Gastrocnemius medialis (tissue), 4 donors: ENCODE results near the gene MAML1. TPM values are rescaled to one million over a fixed set of nuclear protein-coding genes. Genes with fewer than 3 reads are reported as not detected.
A peak's percentile ranks its signal among the peaks of the same experiment; 100 is the strongest.

Source experiments
- ATAC-seq, 2 donors: fragments of 150-250 bp; one replicate each; pipeline ENCODE4 v1.9.1; 2016
- DNase-seq, 2 donors: peaks; one replicate each; pipeline ENCODE4 v3.0.0-alpha.2; 2019
- H3K27ac ChIP-seq, 4 donors: fragments of 200-600 bp; sonication (generic); 1 replicate in 1 of 4; 2 replicates in 3 of 4; pipeline ENCODE4 v1.5.1; 2016 to 2018; ENCODE audit warnings: mild to moderate bottlenecking in 2 of 4, moderate library complexity in 1 of 4
- H3K27me3 ChIP-seq, 3 donors: fragments of 200-600 bp; sonication (generic) in 2 of 3; 1 replicate in 1 of 3; 2 replicates in 2 of 3; pipeline versions ENCODE4 v1.5.1 to v1.6.0; 2016 to 2019; ENCODE audit warnings: mild to moderate bottlenecking in 1 of 3, moderate library complexity in 1 of 3
- H3K36me3 ChIP-seq, 2 donors: fragments of 200-600 bp; sonication (generic) in 1 of 2; one replicate each; pipeline ENCODE4 v1.5.1; 2017 to 2018
- H3K4me1 ChIP-seq, 2 donors: fragments of 200-600 bp; sonication (generic) in 1 of 2; one replicate each; pipeline ENCODE4 v1.5.1; 2016 to 2017; ENCODE audit warnings: mild to moderate bottlenecking in 2 of 2
- H3K4me3 ChIP-seq, 4 donors: fragments of 200-600 bp; sonication (generic) in 3 of 4; 1 replicate in 1 of 4; 2 replicates in 3 of 4; pipeline ENCODE4 v1.5.1; 2016 to 2019; ENCODE audit warnings: mild to moderate bottlenecking in 2 of 4
- H3K9me3 ChIP-seq, 3 donors: fragments of 200-600 bp; sonication (generic) in 2 of 3; 1 replicate in 1 of 3; 2 replicates in 2 of 3; pipeline ENCODE4 v1.5.1; 2016 to 2019
- POLR2A ChIP-seq, 2 donors: fragments of 450-650 bp; IDR thresholded peaks; one replicate each; pipeline ENCODE4 v1.6.1; 2017; ENCODE audit warnings: antibody characterized with exemption in 2 of 2, mild to moderate bottlenecking in 2 of 2, moderate library complexity in 2 of 2
- in situ Hi-C, 4 donors: fragments of 200-750 bp; cut with MboI; loops; one replicate each; pipeline versions ENCODE4 v1.15.0 to v1.8.0; 2017; ENCODE audit warnings: low sequenced_read_pairs in 4 of 4
- intact Hi-C: fragments of 100-400 bp; cut with DNase I; formaldehyde crosslinking; loops from one replicate; pipeline ENCODE4 v1.15.1; 2023; ENCODE audit warnings: low total_unique reads
- microRNA counts, 2 donors: library from miRNA; unstranded; fragments of <30 nt; microRNA quantifications; one replicate each; lab custom pipeline; 2016
- microRNA-seq, 2 donors: library from miRNA; unstranded; fragments of <30 nt; microRNA quantifications; one replicate each; pipeline ENCODE4, GENCODE V29; 2016; ENCODE audit warnings: borderline replicate concordance in 2 of 2
- total RNA-seq, 4 donors: library from RNA; depleted of rRNA; stranded (reverse); fragments of >200 nt; gene quantifications; one replicate each; pipeline versions ENCODE4 v1.1.0 to v1.2.3, GENCODE V29; 2016
- TF ChIP-seq, protein P1 (sequence below), 5 experiments: fragments of 450-650 bp in 3 of 5; fragments of 200-600 bp in 2 of 5; sonication (generic) in 2 of 5; IDR thresholded peaks in 4 of 5; conservative IDR thresholded peaks in 1 of 5; 1 replicate in 4 of 5; 2 replicates in 1 of 5; pipeline ENCODE4 v1.5.1; 2016 to 2019; ENCODE audit warnings: antibody characterized with exemption in 5 of 5, mild to moderate bottlenecking in 3 of 5, moderate library complexity in 3 of 5

The MAML1 gene
- total RNA-seq, 4 donors from 2014 or later = 14.4 to 16.3 (median 15.1) TPM

DNA sequence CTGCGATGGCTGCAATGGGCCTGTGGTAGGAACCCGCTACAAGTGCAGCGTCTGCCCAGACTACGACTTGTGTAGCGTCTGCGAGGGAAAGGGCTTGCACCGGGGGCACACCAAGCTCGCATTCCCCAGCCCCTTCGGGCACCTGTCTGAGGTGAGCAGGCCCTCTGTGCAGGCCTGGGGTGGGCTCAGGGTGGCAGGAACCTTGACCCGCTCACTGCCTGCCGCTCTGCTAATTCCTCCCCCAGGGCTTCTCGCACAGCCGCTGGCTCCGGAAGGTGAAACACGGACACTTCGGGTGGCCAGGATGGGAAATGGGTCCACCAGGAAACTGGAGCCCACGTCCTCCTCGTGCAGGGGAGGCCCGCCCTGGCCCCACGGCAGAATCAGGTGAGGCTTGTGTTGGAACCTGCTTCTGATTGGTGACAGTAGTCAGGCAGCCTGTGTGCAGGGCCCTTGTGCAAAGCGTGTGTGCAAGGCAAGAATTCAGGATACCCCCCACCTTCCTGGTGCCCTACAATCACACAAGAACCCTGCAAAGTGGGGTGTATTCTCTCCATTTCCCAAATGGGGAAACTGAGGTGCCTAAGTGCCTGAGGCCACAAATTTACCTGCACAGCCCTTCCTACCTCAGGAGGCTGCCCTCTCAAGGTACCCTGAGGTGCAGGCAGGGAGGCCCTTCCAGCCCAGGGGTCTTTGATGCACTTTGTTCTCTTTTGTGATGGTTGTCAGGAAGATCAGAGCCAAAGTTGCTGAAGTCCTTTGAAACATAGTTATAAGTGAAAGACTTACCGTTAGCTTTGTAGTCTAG is 91.5 kb downstream of the MAML1 start:
- intact Hi-C loops (no loop called here), in situ Hi-C loops (no loop called here)
- H3K9me3 ChIP-seq = no peaks in the 10 kb centered on the region
- no peak for TF ChIP-seq POLR2A (IDR thresholded peaks at IDR 0.05)
- TF ChIP-seq, protein P1, sequence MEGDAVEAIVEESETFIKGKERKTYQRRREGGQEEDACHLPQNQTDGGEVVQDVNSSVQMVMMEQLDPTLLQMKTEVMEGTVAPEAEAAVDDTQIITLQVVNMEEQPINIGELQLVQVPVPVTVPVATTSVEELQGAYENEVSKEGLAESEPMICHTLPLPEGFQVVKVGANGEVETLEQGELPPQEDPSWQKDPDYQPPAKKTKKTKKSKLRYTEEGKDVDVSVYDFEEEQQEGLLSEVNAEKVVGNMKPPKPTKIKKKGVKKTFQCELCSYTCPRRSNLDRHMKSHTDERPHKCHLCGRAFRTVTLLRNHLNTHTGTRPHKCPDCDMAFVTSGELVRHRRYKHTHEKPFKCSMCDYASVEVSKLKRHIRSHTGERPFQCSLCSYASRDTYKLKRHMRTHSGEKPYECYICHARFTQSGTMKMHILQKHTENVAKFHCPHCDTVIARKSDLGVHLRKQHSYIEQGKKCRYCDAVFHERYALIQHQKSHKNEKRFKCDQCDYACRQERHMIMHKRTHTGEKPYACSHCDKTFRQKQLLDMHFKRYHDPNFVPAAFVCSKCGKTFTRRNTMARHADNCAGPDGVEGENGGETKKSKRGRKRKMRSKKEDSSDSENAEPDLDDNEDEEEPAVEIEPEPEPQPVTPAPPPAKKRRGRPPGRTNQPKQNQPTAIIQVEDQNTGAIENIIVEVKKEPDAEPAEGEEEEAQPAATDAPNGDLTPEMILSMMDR (IDR thresholded peaks at IDR 0.05 in 4 of 5, conservative IDR thresholded peaks at IDR 0.05 in 1 of 5) = no peak
- peak overlapping the region in 3 of 4 donors; percentile 18 to 90 (median 89) for H3K4me3 ChIP-seq
- H3K36me3 ChIP-seq = peaks cover 10 to 72% of the 10 kb centered on the region in 2 donors
- H3K4me1 ChIP-seq = peaks cover 62 to 67% of the 10 kb centered on the region in 2 donors
- DNase-seq (no peak), ATAC-seq (no peak)
- no peaks in the 10 kb centered on the region for H3K27me3 ChIP-seq
- H3K27ac ChIP-seq = peak overlapping the region; percentile 95 to 100 (median 99)

DNA sequence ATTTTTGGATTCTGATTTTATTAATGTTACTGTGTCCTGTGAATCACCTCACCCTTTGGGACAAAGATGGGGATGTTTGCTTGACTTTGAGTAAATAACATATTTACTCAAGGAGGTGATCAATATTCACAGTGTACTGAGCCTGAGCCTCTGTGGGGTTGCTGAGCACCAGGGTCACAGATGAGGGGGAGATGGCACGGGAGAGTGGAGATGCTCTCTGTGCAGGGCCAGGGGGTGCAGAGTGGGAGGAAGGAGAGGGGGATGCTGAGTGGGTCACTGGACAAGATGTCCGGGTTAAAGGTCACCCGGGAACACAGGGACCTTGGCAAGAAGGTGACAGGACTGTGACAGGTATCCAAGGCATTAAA is 92.1 kb downstream of the MAML1 start:
- no peak for TF ChIP-seq POLR2A (IDR thresholded peaks at IDR 0.05)
- TF ChIP-seq, protein P1 (IDR thresholded peaks at IDR 0.05 in 4 of 5, conservative IDR thresholded peaks at IDR 0.05 in 1 of 5) = no peak
- Histone ChIP-seq H3K27me3 (no peaks in the 10 kb centered on the region), H3K27ac (peak overlapping the region in 3 of 4 donors; percentile 95 to 100 (median 98)), H3K4me1 (peaks cover 58 to 63% of the 10 kb centered on the region in 2 donors), H3K9me3 (no peaks in the 10 kb centered on the region), H3K4me3 (no peak overlapping the region), H3K36me3 (peaks cover 11 to 78% of the 10 kb centered on the region in 2 donors)
- DNase-seq (no peak), ATAC-seq (no peak)
- in situ Hi-C loops (no loop called here), intact Hi-C loops (no loop called here)

DNA sequence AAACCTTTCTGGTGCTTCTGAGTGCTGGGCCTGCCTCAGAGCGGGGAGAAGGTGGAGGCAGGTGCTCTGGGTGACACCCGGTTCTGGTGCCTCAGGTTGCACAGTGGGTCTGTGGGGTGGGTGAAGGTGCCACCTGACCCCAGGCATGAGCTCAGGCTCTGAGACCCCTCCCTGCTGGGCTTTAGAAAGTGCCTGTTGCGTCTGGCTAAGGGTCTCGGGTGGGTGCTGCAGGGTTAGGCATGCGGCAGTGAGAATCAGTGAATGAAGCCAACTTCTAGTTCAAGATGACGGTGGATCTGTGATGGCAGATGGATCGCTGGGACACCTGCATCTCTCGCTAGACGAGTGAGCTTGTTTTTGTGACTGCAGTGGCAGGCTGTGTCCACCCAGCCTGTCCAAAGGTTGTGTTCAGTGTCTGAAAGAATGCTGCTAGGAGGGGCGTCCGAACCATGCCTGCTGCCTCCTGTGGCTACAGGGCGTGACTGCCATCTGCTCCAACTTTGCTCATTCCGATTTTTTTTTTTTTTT is 93.1 kb downstream of the MAML1 start:
- Histone ChIP-seq H3K36me3 (peaks cover 11 to 88% of the 10 kb centered on the region in 2 donors), H3K9me3 (no peaks in the 10 kb centered on the region), H3K27me3 (no peaks in the 10 kb centered on the region), H3K27ac (peak overlapping the region in 3 of 4 donors; percentile 12 to 100 (median 53)), H3K4me3 (no peak overlapping the region), H3K4me1 (peaks cover 56 to 60% of the 10 kb centered on the region in 2 donors)
- no peak for TF ChIP-seq POLR2A (IDR thresholded peaks at IDR 0.05)
- TF ChIP-seq, protein P1 (IDR thresholded peaks at IDR 0.05 in 4 of 5, conservative IDR thresholded peaks at IDR 0.05 in 1 of 5) = no peak
- intact Hi-C loops (no loop called here), in situ Hi-C loops (no loop called here)
- no peak for ATAC-seq
- no peak for DNase-seq

MicroRNA genes within 50 kb of the gene (microRNA counts, 767-probe panel; counts per million panel counts)
- microRNA hsa-miR-1229 (lab: Ali Mortazavi, UCI) = 356 to 448 counts per million in 2 donors

Small RNAs within 50 kb of the gene (microRNA-seq; reads per million reads assigned to microRNA genes)
- 0 to 0.85 reads per million in 2 donors for gene MIR1229

Other genes with a start within 250 kb of the MAML1 start
- 10 to 100 TPM; 19.6 to 36.3 (median 26.0) TPM for gene RUFY1, start 182.3 kb upstream of the MAML1 start, total RNA-seq
- gene HNRNPH1, start 109.2 kb upstream of the MAML1 start, total RNA-seq = 100 to 1,000 TPM in 3 of 4 donors, 10 to 100 TPM in 1; 72.4 to 209 (median 157) TPM
- not detected for gene CBY3, start 51.8 kb upstream of the MAML1 start, total RNA-seq
- 100 to 1,000 TPM; 141 to 306 (median 275) TPM for gene CANX, start 33.9 kb upstream of the MAML1 start, total RNA-seq
- 10 to 100 TPM in 1 of 4 donors, 1 to 10 TPM in 3; 1.7 to 12.6 (median 5.6) TPM for gene LTC4S, start 61.2 kb downstream of the MAML1 start, total RNA-seq
- gene MGAT4B, start 74.0 kb downstream of the MAML1 start, total RNA-seq = 10 to 100 TPM; 28.3 to 86.0 (median 61.4) TPM
- gene SQSTM1, start 88.1 kb downstream of the MAML1 start, total RNA-seq = 1,000 to 10,000 TPM; 1,080 to 1,340 (median 1,178) TPM
- gene MRNIP, start 126.0 kb downstream of the MAML1 start, total RNA-seq = 10 to 100 TPM in 1 of 4 donors, 1 to 10 TPM in 3; 2.9 to 16.1 (median 8.3) TPM
- gene TBC1D9B, start 175.1 kb downstream of the MAML1 start, total RNA-seq = 10 to 100 TPM; 56.1 to 65.9 (median 62.7) TPM